ENCODE data around the gene ANGPTL8.

Gene ANGPTL8

DNA sequence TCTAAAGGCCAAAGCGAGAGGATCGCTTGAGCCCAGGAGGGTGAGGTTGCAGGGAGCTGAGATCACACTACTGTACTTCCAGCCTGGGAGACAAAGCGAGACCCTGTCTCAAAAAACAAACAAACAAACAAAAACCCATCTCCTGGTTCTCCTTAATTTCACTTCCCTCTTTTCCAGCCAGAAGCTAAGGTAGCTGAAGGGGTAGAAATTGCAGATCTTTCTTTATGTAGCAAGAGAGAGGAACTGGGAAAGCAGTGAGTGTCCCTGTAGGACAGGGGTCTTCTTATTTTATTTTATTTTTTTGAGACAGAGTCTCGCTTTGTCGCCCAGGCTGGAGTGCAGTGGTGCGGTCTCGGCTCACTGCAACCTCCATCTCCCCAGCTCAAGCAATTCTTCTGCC, 52.0 kb downstream of the ANGPTL8 start:
- Mint-ChIP-seq H3K4me1 (ENCODE audit: low read depth) (peaks cover 7% of the 10 kb centered on the region), H3K4me3 (no peak overlapping the region), H3K27ac (no peak overlapping the region), H3K36me3 (ENCODE audit: low read depth) (no peaks in the 10 kb centered on the region), H3K9me3 (no peaks in the 10 kb centered on the region), H3K27me3 (ENCODE audit: low read depth) (peaks cover 50% of the 10 kb centered on the region)
- DNase-seq (ENCODE audit: low spot score): no peak

Data from T-helper 2 cell treated with Interferon-gamma antibody and Interleukin-4, amounts not matched to agents 5 μg/mL and 100 μg/mL, for 36 hours (primary cell).